ENCODE data around the gene ANGPTL8.

The ANGPTL8 gene

DNA sequence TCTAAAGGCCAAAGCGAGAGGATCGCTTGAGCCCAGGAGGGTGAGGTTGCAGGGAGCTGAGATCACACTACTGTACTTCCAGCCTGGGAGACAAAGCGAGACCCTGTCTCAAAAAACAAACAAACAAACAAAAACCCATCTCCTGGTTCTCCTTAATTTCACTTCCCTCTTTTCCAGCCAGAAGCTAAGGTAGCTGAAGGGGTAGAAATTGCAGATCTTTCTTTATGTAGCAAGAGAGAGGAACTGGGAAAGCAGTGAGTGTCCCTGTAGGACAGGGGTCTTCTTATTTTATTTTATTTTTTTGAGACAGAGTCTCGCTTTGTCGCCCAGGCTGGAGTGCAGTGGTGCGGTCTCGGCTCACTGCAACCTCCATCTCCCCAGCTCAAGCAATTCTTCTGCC is 52.0 kb downstream of the ANGPTL8 start:
- no peak for DNase-seq (ENCODE audit: low read depth, low spot score)

Data from activated CD4-positive, CD25-positive, alpha-beta regulatory T cell treated with anti-CD3 and anti-CD28 coated beads, Interleukin-2, amount 50 U/mL, for 16 hours (primary cell).